Activated CD8-positive, alpha-beta T cell treated with anti-CD3 and anti-CD28 coated beads for 36 hours (primary cell): ENCODE results near the gene KLHL22. TPM values are rescaled to one million over a fixed set of nuclear protein-coding genes. Genes with fewer than 3 reads are reported as not detected.

Source experiments
- ATAC-seq: fragments of 200-7000 bp; cut with Tn5 transposase; one replicate; pipeline ENCODE4 v1.10.0; 2021; ENCODE audit warnings: mild to moderate bottlenecking, moderate library complexity
- CTCF ChIA-PET: fragments of 350-600 bp; sonication (Branson Sonifier 250); formaldehyde crosslinking; loops from one replicate; lab custom pipeline; 2021; ENCODE audit warnings: antibody characterized with exemption; lab: Charles Lee
- POLR2A ChIA-PET: fragments of 350-600 bp; sonication (Branson Sonifier 250); formaldehyde crosslinking; loops from one replicate; lab custom pipeline; 2021; ENCODE audit warnings: antibody characterized with exemption; lab: Charles Lee
- DNase-seq: peaks from one replicate; pipeline ENCODE4 v3.0.0-alpha.2; 2020
- H3K27ac Mint-ChIP-seq: one replicate; pipeline ENCODE4 v1.8.0; 2021; ENCODE audit warnings: mild to moderate bottlenecking, mixed read lengths
- H3K27me3 Mint-ChIP-seq: one replicate; pipeline ENCODE4 v1.8.0; 2021; ENCODE audit warnings: mixed read lengths
- H3K36me3 Mint-ChIP-seq: one replicate; pipeline ENCODE4 v1.8.0; 2021; ENCODE audit warnings: low read depth, mixed read lengths
- H3K4me1 Mint-ChIP-seq: one replicate; pipeline ENCODE4 v1.8.0; 2021; ENCODE audit warnings: low read depth, mixed read lengths
- H3K4me3 Mint-ChIP-seq: one replicate; pipeline ENCODE4 v1.8.0; 2021; ENCODE audit warnings: mild to moderate bottlenecking, moderate library complexity, mixed read lengths
- H3K9me3 Mint-ChIP-seq: one replicate; pipeline ENCODE4 v1.8.0; 2021; ENCODE audit warnings: mixed read lengths
- intact Hi-C: fragments of 100-400 bp; cut with micrococcal nuclease; formaldehyde crosslinking; loops from one replicate; pipeline ENCODE4 v1.10.0; 2022
- total RNA-seq, 2 experiments: library from RNA; stranded (reverse); gene quantifications; one replicate each; pipeline ENCODE4 v1.2.3, GENCODE V29; 2021
- TF ChIP-seq, protein P1 (sequence below): fragments of 200-600 bp; IDR thresholded peaks from one replicate; pipeline ENCODE4 v1.8.0; 2022; ENCODE audit warnings: antibody characterized with exemption, mild to moderate bottlenecking

Gene KLHL22
- total RNA-seq, 2 experiments from 2014 or later: 16.3 to 17.9 TPM

- Mint-ChIP-seq H3K36me3 (peaks cover 32% of the 10 kb centered on the region), H3K27me3 (no peaks in the 10 kb centered on the region), H3K4me3 (no peak overlapping the region), H3K9me3 (no peaks in the 10 kb centered on the region), H3K4me1 (peaks cover 63% of the 10 kb centered on the region), H3K27ac (peak overlapping the region; percentile 65)
- ATAC-seq (peak; percentile 14), DNase-seq (no peak)
- POLR2A ChIA-PET: interaction anchor here (0.7 to 1.3 kb wide), 2 partner anchors 9 to 18 kb away, joined by 3 read pairs; no protein-coding TSS in a partner anchor
- intact Hi-C loops: no loop called here
- CTCF ChIA-PET: interaction anchor here (1.1 to 2.9 kb wide), 4 partner anchors 10 to 38 kb away, joined by 4 to 17 read pairs (median 6); no protein-coding TSS in a partner anchor
- TF ChIP-seq, protein P1, sequence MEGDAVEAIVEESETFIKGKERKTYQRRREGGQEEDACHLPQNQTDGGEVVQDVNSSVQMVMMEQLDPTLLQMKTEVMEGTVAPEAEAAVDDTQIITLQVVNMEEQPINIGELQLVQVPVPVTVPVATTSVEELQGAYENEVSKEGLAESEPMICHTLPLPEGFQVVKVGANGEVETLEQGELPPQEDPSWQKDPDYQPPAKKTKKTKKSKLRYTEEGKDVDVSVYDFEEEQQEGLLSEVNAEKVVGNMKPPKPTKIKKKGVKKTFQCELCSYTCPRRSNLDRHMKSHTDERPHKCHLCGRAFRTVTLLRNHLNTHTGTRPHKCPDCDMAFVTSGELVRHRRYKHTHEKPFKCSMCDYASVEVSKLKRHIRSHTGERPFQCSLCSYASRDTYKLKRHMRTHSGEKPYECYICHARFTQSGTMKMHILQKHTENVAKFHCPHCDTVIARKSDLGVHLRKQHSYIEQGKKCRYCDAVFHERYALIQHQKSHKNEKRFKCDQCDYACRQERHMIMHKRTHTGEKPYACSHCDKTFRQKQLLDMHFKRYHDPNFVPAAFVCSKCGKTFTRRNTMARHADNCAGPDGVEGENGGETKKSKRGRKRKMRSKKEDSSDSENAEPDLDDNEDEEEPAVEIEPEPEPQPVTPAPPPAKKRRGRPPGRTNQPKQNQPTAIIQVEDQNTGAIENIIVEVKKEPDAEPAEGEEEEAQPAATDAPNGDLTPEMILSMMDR: no peak
Measured at GRCh38 chr22:20533095-20533878, 37.7 kb upstream of the KLHL22 start.

DNA sequence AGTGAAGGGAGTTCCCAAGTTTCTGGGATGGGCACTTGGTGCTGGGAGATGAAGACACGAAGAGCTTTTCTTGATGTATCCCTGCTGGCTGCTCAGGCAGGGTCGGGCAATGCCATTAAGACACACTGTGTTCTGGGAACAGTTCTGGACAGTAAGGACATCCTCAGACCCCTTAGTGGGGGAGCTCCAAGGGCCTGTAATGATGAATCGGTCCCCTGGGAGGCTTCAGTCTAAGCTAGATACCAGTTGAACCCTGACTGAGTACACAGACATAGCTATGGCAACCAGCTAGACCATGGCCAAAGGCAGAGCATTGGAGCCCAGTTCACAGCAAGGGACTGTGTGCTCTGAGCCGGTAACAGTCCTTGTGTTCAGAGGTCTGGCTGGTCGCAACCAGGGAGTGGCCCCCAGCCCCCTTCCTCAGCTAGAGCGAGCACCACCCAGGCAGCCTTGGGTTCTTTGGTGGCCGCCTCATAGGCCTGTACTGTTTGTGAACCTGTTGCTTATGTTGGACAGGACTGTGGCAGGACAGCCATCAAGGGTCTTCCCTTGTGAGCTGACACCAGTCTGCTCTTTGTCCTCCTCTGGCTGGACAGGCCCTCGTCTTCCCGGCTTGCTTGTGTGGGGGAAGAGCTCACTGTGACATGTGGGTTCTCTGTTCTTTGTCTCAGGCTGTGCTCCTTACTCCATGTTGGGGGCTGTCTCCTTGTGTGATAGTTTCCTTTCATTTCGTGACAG, 36.8 kb upstream of the KLHL22 start:
- no peak for DNase-seq
- H3K27ac Mint-ChIP-seq: peak overlapping the region; percentile 65
- H3K9me3 Mint-ChIP-seq: no peaks in the 10 kb centered on the region
- no peak for ATAC-seq
- POLR2A ChIA-PET: interaction anchor here (0.7 to 1.3 kb wide), 4 partner anchors 19 to 25 kb away, joined by 3 to 4 read pairs (median 3); partner anchors contain the start of gene MED15
- H3K27me3 Mint-ChIP-seq: no peaks in the 10 kb centered on the region
- TF ChIP-seq, protein P1: no peak
- H3K36me3 Mint-ChIP-seq: peaks cover 31% of the 10 kb centered on the region
- peaks cover 66% of the 10 kb centered on the region for H3K4me1 Mint-ChIP-seq
- H3K4me3 Mint-ChIP-seq: no peak overlapping the region
- intact Hi-C loops: no loop called here
- CTCF ChIA-PET: interaction anchor here (1.1 to 2.9 kb wide), 4 partner anchors 9 to 39 kb away, joined by 4 to 17 read pairs (median 6); no protein-coding TSS in a partner anchor

GRCh38 chr22:20531404-20532201, 36.0 kb upstream of the KLHL22 start:
- peak; percentile 25 for ATAC-seq
- intact Hi-C loops: no loop called here
- no peaks in the 10 kb centered on the region for H3K9me3 Mint-ChIP-seq

DNA sequence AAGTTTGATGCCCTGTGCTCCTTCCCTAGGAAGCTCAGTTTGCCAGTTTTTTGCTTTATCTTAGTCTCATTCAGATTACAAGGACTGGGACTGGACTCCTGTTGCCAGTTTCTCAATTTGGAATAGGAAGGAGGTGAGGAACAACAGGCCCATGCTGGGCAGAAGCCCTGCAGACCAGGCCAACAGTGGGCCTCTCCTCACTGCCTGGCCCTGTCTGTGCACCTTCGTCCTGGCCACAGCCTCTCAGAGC, 35.5 kb upstream of the KLHL22 start:
- H3K36me3 Mint-ChIP-seq: peaks cover 34% of the 10 kb centered on the region
- H3K9me3 Mint-ChIP-seq: no peaks in the 10 kb centered on the region
- ChIA-PET CTCF (no interaction called here), POLR2A (interaction anchor here (1.1 to 5.5 kb wide), 3 partner anchors 16 to 23 kb away, joined by 3 to 22 read pairs (median 5); partner anchors contain the start of gene MED15)
- no peak overlapping the region for H3K4me3 Mint-ChIP-seq
- no peak for ATAC-seq
- intact Hi-C loops: no loop called here
- no peaks in the 10 kb centered on the region for H3K27me3 Mint-ChIP-seq
- no peak for DNase-seq
- H3K4me1 Mint-ChIP-seq: peaks cover 75% of the 10 kb centered on the region
- H3K27ac Mint-ChIP-seq: no peak overlapping the region
- TF ChIP-seq, protein P1: no peak

More at GRCh38 chr22:20531404-20532201, 36.0 kb upstream of the KLHL22 start:
- Mint-ChIP-seq H3K4me1 (peaks cover 72% of the 10 kb centered on the region), H3K4me3 (no peak overlapping the region), H3K27me3 (no peaks in the 10 kb centered on the region), H3K27ac (peak overlapping the region; percentile 63), H3K36me3 (peaks cover 32% of the 10 kb centered on the region)
- TF ChIP-seq, protein P1: no peak
- ChIA-PET CTCF (interaction anchor here (1.1 to 2.9 kb wide), 3 partner anchors 8 to 33 kb away, joined by 4 to 17 read pairs (median 9); no protein-coding TSS in a partner anchor), POLR2A (interaction anchor here (0.8 to 1.0 kb wide), 2 partner anchors 19 to 24 kb away, joined by 3 to 4 read pairs; partner anchors contain the start of gene MED15)
- no peak for DNase-seq
